HG02678 (cell line): Measurements from ENCODE around the gene LAD1.

ENCODE experiments used
- ATAC-seq: cut with Tn5 transposase; IDR thresholded peaks from one replicate; pipeline ENCODE4 v1.9.1; 2021; ENCODE audit warnings: mild to moderate bottlenecking, moderate library complexity; ENCODE audit not compliant: unreplicated experiment

Gene LAD1

GRCh38 chr1:201351617-201352016 is 47.5 kb downstream of the LAD1 start:
- no peak for ATAC-seq

DNA sequence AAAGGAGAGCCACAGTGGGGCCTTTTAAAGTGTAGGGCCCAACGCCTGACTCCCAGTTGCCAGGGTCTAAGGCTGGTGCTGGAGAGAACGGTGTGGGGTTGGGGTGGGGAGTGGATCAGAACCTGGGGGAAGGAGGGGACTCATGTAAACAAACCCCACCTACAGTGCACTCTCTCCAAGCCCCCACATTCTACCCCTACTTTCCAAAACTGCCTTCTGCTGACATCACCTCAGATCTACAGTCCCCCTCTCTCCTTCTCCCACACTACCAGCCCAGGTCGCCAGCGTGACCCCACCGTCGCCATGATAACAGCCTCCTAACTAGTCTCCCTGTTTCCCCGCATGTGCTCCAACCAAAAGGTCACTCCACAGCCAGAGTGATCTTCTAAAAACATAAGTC is 48.2 kb downstream of the LAD1 start:
- no peak for ATAC-seq

- ATAC-seq: no peak
Observed at GRCh38 chr1:201350361-201350725, 48.8 kb downstream of the LAD1 start.

- ATAC-seq: no peak
Observed at GRCh38 chr1:201349092-201349491, 50.0 kb downstream of the LAD1 start.

DNA sequence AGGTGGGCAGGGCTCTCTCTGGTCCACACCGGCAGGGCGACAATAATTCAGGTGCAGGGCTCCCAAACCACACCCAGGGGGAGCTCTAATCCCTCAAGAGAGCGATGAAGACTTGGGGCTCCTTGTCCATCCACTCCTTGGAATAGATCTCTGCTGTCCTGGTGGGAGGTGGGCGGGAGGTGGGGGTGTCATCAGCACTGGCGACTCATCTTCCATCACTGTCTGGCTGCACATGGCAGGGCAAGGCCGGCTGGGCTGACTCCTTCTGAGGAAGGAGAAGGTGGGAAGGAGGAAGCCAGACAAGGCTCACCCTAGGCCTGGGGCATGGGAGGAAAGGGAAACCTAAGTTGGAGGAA is 50.9 kb downstream of the LAD1 start:
- ATAC-seq: no peak

DNA sequence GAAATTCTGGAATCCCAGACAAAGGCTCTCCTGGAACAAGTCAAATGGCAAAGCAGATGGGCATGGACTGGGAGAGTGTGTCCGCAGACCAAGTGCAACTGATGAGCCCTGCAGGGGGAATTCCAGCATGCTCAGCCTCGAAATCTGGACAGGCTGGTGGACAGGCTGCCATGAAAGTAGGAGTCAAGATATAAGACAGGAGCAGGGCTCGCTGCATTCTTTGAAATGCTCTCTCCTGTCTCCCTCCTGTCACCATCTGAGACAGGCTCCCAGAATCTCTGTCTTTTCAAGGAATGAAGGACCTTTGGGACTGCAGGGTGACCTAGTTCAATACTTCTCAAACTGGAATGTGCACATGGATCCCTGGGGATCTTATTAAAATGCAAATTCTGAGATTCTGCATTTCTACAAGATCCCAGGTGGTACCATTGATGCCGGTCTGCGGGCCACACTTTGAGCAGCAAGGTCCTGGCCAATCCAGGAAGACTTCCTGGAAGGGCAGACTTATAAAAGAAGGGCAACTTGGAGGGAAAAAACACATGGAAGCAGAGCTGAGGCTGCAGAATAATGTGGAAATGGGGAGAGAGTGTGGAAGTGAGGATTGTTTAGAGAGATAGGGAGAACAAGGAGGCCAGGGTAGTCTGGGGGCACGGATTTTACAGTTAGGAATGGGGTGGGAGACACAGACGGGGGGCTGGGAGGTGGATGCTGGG is 51.5 kb downstream of the LAD1 start:
- ATAC-seq: no peak

GRCh38 chr1:201346987-201347386 is 52.1 kb downstream of the LAD1 start:
- ATAC-seq: no peak

GRCh38 chr1:201346337-201346939 is 52.7 kb downstream of the LAD1 start:
- ATAC-seq: no peak

- no peak for ATAC-seq
Observed at GRCh38 chr1:201345081-201345355, 54.1 kb downstream of the LAD1 start.

DNA sequence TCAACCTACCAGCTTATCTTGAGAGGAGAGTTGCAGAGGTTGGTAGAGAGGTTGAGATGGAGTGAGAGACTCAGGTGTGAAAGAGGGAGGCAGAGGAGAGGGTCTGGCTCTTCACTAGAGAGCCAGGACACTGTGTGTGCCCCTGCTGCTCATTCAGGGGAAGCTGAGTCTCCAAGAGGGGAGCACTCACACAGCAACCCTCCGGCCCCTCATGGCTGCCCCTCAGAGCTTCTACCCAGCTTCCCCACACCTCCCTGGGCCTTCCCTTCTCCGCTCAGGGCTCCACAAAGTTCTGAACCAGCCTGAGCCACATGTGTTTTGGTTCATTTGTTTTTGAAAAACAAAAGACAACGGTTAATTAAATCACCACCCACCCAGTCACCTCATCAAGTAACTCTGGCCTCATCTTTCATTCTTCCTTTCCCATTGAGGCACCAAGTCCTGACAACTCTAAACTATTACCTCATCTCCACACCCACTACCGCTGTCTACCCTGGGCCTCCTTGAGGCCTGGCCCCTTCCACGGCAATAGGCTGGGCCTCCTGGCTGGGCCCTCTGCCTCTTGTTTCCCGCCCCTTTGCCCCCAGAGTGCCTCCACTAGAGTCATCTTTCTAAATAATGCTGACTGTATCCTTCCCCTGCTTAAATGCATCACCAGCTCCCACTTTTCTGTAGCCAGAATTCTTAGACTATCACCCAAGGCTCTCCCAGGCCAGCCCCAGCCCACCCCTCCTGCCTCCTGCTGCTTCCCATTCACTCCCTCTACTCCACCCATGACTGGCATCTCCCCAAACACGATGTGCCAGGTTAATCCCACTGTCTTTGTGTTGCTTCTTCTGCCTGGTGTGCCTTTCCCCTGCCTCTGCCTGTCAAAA is 54.7 kb downstream of the LAD1 start:
- no peak for ATAC-seq

DNA sequence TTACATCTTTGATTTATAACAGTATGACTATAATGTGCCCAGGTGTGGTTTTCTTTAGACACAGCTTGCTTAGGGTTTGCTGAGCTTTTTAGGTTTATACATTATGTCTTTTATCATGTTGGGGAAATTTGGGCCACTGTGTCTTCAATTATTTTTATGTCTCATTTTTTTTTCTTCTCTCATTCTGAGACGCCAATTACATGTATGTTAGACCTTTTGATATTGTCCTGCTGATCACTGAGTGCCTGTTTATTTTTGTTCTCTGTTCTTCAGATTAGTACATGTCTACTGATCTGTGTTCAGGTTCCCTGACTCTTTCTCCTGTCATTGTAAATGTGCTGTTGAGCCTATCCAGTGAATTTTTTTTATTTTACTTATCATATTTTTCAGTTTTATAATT is 57.7 kb downstream of the LAD1 start:
- no peak for ATAC-seq

DNA sequence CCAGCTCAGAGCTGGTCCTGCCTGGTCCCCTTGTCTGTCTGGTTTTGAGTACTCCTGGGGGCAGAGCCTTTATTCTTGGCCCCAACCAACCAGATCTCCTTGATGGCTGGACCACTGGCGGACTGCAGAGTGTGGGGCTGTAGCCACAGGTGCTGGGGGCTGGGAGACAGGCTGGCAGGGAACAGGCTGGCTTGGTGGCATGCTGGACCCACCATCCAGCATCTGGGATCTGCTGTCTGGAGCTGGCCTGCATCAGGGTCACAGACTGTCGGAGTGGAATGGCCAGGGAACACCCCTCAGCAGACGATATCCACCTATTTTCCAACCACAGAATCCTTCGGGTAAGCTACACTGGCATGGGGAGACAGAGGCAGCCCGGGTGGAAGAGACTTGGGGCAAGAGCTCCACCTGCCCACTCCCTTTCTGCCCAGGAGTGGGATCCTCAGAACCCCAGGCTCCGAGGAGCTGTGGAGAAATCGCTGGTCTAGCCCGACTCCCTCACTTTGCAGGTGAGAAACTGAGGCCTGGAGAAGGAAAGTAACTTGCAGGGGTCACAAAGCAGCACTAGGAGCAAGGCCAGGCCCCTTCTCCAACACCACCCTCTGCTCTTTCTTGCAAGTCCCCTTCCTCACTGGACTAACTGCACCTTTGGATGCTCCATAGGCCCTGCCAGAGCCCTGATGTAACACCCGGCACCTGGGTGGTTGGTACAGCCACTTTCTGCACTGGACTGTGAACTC is 62.2 kb downstream of the LAD1 start:
- ATAC-seq: no peak

- ATAC-seq: no peak
Observed at GRCh38 chr1:201335901-201336300, 63.2 kb downstream of the LAD1 start.

DNA sequence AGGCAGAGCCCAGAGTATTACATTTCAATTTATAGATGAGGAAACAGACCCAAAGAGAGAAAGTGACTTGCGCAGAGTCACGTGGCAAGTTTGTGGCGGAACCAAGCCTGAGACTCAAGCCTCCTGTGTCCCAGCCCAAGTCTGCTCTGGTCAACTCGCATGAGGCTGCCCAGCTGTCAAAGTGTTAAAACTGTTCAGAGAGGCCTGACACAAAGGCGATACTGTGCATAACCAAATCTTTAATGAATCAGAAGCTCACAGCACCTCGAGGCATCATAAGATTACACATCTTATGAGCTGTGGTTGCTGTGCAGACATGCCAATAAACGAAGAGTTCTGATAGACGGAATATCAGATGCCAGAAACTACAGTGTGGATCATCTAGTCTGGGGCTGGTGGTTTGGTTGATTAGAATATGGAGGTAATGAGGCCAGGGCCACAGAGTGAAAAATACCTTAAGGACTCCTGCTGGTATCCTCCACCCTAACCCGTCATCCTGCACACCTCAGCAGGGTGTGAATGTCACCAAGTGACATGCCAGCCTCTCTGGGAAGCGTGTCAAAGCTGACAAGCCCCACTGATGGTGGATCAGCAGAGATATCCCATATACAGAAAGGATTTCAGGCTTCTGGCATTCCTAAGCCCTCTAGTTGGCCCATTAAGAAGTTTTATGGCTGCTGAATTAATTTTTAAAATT is 63.8 kb downstream of the LAD1 start:
- ATAC-seq: no peak

GRCh38 chr1:201334325-201335173 is 64.6 kb downstream of the LAD1 start:
- no peak for ATAC-seq

DNA sequence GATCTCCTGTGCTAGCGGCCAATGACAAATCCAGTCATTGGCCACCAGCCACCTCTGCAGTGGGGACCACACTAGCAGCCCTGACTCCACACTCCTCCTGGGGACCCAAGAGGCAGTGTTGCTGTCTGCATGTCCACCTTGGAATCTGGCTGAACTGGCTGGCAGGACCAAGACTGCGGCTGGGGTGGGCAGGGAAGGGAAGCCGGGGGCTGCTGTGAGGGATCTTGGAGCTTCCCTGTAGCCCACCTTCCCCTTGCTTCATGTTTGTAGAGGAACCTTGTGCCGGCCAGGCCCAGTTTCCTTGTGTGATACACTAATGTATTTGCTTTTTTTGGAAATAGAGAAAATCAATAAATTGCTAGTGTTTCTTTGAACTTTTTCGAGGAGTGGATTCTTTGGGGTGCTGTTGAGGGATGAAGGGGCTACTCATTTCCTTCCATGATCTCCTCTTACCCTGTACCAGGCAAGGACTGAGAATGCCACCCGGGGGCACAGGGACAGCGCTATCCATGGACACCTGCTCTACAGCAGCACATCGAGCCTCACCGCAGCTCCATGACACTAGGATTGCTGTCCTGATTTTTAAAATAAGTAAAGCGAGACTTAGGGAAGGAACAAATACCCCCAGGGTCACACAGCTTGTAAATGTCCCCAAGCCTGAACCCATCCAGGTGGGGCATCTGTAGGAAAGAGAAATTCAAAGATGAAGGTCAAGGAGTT is 66.3 kb downstream of the LAD1 start:
- ATAC-seq: no peak

DNA sequence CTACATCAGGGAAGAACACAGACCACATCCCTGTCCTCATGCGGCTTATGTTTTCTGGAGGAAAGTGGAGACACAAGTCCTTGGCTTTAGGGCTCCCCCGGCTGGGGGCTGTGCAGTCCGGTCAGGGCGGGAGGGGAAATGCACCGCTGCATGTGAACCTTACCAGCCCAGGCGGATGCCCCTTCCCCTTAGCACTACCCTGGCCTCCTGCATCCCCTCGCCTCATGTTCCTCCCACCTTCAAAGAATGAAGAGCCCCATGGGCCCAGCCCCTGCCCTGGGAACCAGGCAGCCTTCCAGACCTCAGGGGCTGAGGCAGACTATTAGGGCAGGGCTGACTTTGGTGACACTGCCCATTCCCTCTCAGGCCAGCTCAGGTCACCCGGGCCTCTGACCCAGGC is 67.1 kb downstream of the LAD1 start:
- ATAC-seq: no peak

DNA sequence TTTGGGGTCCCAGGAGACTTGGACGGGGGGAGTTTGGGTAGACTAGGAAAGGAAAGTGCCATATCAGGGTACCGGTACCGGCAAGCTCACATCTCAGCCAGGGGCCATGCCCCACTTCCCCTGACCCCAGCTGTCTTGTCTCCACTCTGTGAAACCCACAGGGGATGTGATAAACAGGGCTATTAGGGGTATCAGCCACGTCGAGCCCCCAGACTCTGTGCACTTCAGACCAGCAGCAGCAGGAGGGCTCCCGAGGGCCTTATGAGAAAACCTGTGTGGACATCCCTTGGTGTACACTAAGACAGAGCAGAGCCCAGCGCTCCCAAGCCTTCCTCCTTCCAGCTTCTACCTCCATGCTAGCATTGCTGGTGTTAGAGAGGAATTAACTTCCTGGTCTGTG is 68.0 kb downstream of the LAD1 start:
- no peak for ATAC-seq
